Activated CD4-positive, alpha-beta T cell treated with anti-CD3 and anti-CD28 coated beads, Interleukin-2, amount 50 U/mL, for 16 hours (primary cell): ENCODE data around the gene C3.

Source experiments
- DNase-seq: peaks from one replicate; pipeline ENCODE4 v3.0.0-alpha.2; 2020

Gene C3

GRCh38 chr19:6730153-6730804 lies 9.8 kb upstream of the C3 start:
- peak; percentile 49 for DNase-seq

GRCh38 chr19:6729573-6730152 lies 9.2 kb upstream of the C3 start:
- no peak for DNase-seq

GRCh38 chr19:6728346-6728745 lies 7.9 kb upstream of the C3 start:
- DNase-seq: no peak

GRCh38 chr19:6725513-6726231 lies 5.2 kb upstream of the C3 start:
- no peak for DNase-seq

- DNase-seq: no peak
Observed at GRCh38 chr19:6724631-6725492, 4.4 kb upstream of the C3 start.

- no peak for DNase-seq
Observed at GRCh38 chr19:6723738-6724137, 3.3 kb upstream of the C3 start.

GRCh38 chr19:6723108-6723618 lies 2.7 kb upstream of the C3 start:
- DNase-seq: no peak

GRCh38 chr19:6721773-6722172 lies 1.3 kb upstream of the C3 start:
- no peak for DNase-seq

- DNase-seq: no peak
Observed at GRCh38 chr19:6721138-6721474, 656 bp upstream of the C3 start.

GRCh38 chr19:6719992-6720368 lies 470 bp downstream of the C3 start:
- DNase-seq: no peak

GRCh38 chr19:6719540-6719861 lies 949 bp downstream of the C3 start:
- no peak for DNase-seq

- peak; percentile 34 for DNase-seq
Observed at GRCh38 chr19:6718741-6719539, 1.5 kb downstream of the C3 start.

- no peak for DNase-seq
Observed at GRCh38 chr19:6718111-6718740, 2.2 kb downstream of the C3 start.

- no peak for DNase-seq
Observed at GRCh38 chr19:6717441-6717971, 2.9 kb downstream of the C3 start.

- DNase-seq: no peak
Observed at GRCh38 chr19:6717036-6717435, 3.4 kb downstream of the C3 start.

- DNase-seq: no peak
Observed at GRCh38 chr19:6716610-6716970, 3.9 kb downstream of the C3 start.

- DNase-seq: no peak
Observed at GRCh38 chr19:6714749-6715555, 5.5 kb downstream of the C3 start.

GRCh38 chr19:6713773-6714692 lies 6.4 kb downstream of the C3 start:
- no peak for DNase-seq

GRCh38 chr19:6712692-6713670 lies 7.5 kb downstream of the C3 start:
- DNase-seq: no peak
